ENCODE data around the gene MARVELD2.
A peak's percentile ranks its signal among the peaks of the same experiment; 100 is the strongest.
"Not testable (repeated sequence)": the region's sequence is repeated elsewhere in the genome, so short reads cannot be mapped to it uniquely, and the experiment has no call there.

The MARVELD2 gene, protein sequence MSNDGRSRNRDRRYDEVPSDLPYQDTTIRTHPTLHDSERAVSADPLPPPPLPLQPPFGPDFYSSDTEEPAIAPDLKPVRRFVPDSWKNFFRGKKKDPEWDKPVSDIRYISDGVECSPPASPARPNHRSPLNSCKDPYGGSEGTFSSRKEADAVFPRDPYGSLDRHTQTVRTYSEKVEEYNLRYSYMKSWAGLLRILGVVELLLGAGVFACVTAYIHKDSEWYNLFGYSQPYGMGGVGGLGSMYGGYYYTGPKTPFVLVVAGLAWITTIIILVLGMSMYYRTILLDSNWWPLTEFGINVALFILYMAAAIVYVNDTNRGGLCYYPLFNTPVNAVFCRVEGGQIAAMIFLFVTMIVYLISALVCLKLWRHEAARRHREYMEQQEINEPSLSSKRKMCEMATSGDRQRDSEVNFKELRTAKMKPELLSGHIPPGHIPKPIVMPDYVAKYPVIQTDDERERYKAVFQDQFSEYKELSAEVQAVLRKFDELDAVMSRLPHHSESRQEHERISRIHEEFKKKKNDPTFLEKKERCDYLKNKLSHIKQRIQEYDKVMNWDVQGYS

DNA sequence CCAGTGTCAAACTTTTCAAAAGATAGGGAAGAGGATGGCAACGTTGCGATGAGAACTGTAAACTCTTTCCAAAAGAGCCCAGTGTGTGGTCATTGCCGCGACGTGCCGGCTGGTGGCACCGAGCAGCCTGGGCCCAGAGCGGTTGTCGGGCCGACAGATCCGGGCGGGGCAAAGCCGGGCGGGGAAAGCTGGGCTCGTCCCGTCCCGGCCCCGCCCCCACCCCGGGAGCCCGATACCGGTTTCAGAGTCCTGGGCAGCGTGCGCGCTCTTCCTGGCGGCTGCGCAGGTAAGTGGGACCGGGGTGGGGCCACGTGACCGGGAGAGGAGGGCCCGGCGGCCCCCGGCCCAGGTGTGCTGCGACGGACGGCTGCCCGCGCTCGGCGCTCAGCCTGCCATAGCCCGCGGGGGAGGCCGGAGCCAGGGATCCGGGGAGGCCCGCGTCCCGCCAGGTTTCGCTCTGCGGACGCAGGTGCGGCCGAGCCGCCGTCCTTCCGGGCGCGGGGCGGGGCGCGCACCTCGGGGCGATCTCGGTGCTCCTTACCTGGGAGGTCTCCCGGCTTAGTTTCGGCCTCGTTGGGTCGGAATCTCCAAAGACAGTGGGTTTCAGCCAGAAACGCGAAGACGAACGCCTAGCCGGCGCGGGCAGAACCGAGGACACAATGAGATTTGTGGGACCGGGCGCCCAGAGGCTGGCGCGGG lies at the start of gene MARVELD2:
MARVELD2 (plus strand) TSS at position 232 of the 699 bp plus-strand sequence. CDS start 4,270 bp downstream, outside the sequence.
- peak in 1 of 2 donors; percentile 18 for DNase-seq (ENCODE audit: low read depth in 2 of 2)

DNA sequence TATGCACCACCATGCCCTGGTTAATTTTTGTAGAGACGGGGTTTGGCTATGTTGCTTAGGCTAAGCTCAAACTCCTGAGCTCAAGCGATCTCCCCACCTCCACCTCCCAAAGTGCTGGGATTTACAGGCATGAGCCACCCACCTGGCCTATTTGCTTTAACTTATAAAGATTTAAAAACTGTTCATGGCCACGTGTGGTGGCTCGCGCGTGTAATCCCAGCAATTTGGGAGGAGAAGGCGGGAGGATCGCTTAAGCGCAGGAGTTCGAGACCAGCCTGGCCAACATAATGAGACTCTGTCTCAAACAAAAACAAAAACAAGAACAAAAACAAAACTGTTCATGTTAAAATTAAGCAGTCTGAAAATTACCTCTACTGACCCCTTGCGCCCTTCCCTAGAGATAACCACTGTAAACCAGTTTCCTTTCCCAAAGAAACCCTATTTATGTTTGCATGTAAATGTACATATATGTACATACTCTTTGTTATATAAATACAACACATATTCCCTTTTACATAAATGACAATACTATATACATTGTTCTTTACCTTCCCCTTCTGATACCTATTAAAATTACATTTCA lies 47.1 kb upstream of the MARVELD2 start:
- no peak for DNase-seq (ENCODE audit: low read depth in 2 of 2)

DNA sequence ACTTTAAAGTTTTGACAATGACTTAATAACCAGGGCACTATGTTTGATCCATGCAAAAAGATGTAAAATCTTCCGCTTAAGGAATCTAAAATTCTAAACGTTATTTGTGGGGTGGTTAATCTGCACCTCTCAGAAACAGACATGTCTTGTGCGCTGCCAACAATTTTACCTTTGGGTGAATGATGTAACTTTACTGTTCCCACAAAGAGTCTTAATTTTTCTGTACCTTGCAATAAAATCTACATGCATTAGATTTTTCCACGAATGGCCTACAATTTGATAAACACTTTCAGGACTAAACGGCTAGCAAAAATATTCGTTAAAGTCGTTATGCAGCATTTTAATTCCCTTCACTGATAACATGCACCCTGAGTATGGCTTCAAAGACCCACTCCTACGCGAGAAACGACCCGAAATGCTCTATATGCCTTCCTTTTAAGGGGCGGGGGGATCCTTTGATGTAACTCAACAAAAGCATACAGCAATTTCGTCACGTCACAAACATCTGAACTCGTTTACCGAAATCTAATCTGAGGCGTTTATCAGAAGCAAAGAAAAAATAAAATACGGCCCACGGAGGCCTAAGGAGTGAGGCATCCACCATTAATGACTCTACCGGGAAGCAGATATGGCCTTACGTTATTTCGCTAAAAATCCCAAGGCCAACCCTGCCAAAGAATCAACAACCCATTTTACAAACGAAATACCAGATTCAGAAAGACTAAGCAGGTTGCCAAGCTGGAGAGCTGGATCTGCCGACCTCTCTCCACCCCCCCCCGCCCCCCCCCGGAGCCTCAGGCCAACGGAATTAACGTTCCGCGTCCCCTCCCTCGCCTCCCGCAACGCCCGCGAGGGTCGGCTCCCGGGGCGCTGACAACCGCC lies 46.2 kb upstream of the MARVELD2 start:
- DNase-seq (ENCODE audit: low read depth in 2 of 2), result no peak

DNA sequence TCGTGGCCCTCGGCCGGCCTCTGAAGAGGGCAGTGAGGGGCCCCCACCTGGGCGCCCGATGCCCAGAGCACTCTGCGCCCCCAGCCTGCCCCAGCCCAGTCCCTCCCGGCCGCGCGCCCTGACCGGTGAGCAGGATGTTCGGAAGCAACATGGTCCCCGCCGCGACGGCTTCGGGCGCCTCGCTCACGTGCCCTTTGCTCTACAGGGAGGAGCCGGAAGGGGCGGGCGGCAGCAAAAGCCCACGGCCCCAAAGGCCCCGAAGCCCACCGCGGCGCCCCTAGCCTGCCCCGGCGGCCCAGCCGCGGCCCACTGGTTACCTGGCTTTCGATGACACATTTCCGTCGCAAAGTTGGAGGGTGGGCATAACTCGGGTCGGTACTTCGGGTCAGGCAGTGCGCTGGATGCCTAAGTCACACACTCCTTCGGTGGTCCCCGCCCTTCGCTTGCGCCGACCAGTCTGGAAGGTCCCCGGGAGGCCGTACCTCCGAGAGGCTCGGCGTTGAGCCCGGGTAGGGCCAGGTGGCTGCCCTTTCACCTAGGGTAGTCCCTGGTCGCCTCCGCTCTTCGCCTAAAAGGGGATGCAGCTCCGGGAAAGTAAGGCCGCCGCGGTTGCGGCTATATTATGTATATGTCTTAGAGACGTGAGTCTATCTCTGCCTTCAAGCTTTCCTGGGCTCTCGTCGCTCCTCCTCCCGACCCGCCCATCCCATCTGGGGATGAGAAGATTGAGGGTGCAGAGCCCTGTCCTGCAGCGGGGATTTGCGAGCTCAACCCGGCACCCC lies 45.4 kb upstream of the MARVELD2 start, which contains the start of the genes AK6, RAD17 and TAF9:
AK6 (minus strand) TSS at position 181 of the 782 bp plus-strand sequence; CDS start at position 151, 30 bp downstream.
RAD17 (plus strand) TSS at position 479 of the 782 bp plus-strand sequence. CDS start 2,391 bp downstream, outside the sequence.
TAF9 (minus strand) TSS at position 181 of the 782 bp plus-strand sequence. CDS start 3,783 bp downstream, outside the sequence.
- peak; percentile 68 to 78 for DNase-seq (ENCODE audit: low read depth in 2 of 2)

DNA sequence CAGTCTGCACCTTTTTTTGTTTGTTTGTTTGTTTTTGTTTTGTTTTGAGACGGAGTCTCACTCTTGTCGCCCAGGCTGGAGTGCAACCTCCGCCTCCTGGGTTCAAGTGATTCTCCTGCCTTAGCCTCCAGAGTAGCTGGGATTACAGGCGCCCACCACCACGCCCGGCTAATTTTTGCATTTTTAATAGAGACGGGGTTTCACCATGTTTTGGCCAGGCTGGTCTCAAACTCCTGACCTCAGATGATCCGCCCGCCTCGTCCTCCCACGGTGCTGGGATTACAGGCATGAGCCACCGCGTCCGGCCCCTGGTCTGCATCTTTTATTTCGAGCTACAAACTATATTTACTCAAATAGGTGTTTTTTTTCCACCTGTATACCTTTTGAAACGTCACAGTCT lies 44.6 kb upstream of the MARVELD2 start:
- not testable (repeated sequence) for DNase-seq (ENCODE audit: low read depth in 2 of 2)

DNA sequence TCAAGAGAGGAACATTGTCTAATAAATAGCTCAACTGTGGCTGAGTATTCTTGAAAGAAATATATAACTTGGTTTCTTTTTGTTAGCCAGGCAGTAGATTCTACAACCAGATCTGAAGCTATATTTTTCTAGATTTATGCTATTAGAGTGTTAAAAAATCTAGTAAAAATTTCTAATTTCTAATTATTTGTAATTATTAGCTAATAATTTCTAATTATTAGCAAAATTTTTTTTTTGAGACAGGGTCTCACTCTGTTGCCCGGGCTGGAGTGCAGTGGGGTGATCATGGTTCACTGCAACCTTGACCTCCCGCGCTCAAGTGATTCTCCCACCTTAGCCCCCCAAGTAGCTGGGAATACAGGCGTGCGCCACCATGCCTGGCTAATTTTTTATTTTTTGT lies 42.5 kb upstream of the MARVELD2 start:
- no peak for DNase-seq (ENCODE audit: low read depth in 2 of 2)

DNA sequence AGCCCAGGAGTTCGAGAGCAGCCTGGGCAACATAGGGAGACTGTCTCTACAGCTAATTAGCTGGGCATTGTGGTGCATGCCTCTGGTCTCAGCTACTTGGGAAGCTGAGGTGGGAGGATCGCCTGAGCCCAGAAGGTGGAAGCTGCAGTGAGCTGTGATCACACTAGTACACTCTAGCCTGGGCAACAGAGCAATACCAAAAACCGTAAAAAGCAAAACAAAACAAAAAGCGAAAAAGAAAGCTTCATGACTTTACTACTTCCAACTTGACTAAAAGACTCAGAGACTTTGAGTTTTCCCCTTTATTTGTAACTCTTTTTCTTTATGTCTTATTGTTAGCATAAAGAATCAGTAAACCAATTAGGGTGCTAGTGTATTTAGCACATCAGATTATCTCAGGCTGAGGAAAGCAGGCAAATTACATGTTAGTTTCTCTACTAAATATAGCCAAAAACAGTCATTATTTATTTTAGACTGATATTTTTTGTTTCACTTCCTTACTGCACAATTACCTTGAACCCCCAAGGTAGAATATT lies 39.9 kb upstream of the MARVELD2 start:
- no peak for DNase-seq (ENCODE audit: low read depth in 2 of 2)

DNA sequence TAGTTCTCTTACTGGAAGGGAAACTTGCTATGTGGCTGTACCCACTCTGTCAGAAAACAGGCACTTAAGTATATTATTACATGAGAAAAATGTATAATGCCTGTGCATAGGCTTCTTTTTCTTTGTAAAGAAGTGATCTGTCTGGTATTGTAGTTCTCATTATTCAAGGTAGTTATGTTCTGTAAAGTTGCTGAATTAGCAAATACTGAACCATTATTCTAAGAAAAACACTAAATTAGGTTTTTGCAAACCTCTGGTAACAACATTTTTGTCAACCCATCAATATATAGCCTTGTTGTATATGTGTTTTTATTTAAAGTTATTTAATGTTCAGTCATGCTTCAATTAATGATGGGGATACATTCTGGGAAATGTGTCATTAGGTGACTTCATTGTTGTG lies 36.5 kb upstream of the MARVELD2 start:
- DNase-seq (ENCODE audit: low read depth in 2 of 2), result no peak

DNA sequence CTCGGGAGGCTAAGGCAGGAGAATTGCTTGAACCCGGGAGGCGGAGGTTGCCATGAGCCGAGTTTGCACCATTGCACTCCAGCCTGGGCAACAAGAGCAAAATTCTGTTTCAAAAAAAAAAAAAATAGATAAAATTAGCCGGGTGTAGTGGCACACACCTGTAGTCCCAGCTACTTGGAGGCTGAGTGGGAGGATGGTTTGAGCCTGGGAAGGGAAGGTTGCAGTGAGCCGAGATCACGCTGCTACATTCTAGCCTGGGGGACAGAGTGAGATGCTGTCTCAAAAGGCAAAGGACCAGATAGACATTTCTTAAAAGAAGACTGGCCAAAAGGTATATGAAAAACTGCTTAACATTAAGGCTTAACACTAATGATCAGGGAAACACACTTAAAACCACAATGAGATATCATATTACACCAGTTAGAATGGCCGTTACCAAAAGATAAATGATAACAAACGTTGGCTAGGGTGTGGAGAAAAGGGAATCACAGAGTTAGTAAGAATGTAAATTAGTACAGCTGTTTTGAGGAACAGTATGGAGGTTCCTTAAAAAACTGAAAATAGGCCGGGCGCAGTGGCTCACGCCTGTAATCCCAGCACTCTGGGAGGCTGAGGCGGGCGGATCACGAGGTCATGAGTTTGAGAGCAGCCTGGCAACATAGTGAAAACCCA lies 10.1 kb upstream of the MARVELD2 start:
- DNase-seq (ENCODE audit: low read depth in 2 of 2), result no peak

DNA sequence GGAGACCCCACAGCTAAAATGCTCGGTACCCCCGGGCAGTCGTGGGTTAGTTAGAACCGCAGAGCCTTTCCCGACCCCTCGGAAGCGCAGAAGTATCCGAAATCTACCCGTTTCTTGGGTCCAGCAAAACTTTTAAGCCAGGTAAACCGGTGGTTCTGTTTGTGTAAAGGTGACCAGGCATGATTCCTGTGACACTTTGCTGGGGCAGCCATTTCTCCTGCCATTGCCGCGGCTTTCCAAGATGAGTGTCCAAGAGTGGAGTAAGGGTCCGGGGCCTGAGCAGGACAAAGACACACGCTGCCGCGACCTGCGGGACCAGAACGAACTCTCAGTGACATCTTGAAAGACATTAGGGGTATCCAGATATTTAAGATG lies 655 bp downstream of the MARVELD2 start:
- no peak for DNase-seq (ENCODE audit: low read depth in 2 of 2)

DNA sequence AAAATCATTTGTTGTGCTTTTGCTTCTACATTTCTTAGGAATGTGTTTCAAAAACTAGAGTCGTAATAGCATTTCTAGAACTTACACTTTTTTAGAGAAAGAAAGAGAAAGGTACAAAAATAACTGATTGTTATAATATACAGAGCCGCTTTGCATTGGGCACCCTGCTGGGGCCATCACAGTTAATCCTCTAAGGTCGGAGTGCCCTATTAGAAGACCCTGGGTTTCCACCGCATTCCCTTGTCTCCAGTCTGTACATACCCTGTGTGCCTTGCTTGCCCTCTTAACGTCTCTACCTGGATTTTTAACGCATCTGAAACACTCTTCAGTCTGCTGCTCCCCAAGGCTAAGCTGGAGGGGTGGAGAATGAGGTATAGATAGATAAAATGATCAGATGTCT lies 1.3 kb downstream of the MARVELD2 start:
- DNase-seq (ENCODE audit: low read depth in 2 of 2), result no peak

DNA sequence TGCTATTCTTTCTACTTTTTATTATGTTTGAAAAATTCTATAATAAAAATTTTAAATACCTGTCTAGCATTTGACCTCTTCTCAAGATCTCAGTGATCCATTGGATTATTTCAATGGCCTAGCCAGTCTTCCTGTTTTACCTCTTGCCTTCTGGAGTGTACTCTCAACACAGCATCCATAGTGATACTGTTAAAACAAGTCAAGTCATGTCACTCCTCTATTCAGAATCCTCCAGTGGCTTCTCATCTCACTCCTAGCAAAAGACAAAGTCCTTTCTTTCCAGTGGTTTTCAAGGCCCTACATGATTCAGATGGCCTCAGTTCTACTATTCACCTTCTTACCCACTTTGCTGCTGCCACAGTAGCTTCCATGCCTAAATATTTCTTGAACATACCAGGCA lies 1.8 kb downstream of the MARVELD2 start:
- DNase-seq (ENCODE audit: low read depth in 2 of 2), result no peak

DNA sequence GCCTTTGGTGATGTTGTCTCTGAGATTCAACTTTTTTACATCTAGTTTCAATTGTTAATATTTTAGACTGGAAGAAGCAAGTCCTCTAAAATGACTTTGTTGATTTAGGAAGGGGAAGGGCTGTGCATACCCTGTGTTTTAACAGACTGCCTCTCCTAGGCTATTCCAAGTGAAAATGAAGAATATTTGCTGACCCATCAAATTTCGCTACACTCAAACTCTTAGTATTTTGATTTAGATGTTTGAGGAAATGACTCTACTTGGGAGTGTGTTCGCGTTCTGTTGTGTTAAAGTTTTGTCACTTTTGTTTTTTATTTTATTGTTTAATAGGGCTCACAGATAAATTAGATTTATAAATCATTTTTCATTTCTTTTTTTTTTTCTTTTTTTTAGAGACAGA lies 3.6 kb downstream of the MARVELD2 start:
- no peak for DNase-seq (ENCODE audit: low read depth in 2 of 2)

DNA sequence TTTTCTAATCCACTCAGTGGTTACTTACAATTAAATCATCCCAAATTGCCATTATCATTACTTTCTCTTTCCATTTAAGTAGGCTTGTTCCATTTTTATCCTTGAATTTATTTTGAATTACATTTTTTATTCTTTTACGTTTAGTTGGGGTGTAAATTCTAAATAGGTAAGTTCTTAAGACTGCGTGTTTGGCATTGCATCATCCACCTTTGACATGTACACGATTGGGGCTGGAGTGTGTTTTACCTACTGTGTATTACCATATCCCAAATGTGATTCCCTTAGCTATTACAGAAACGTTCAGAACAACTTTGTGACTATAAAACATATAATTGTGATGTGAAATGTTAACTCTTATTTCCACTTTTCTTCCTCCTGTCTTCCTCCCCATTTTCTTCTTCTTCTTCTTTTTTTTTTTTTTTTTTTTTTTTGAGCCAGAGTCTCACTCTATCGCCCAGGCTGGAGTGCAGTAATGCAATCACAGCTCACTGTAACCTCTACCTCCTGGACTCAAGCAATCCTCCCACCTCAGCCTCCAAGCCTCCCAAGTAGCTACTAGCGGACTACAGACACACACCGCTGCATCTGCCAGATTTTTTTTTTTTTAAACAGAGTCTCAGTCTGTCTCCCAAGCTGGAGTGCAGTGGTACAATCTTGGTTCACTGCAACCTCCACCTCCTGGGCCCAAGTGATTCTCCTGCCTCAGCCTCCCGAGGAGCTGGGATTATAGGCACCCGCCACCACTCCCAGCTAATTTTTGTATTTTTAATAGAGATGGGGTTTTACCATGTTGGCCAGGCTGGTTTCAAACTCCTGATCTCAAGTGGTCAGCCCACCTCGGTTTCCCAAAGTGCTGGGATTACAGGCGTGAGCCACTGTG lies 16.7 kb downstream of the MARVELD2 start:
- DNase-seq (ENCODE audit: low read depth in 2 of 2), result no peak

DNA sequence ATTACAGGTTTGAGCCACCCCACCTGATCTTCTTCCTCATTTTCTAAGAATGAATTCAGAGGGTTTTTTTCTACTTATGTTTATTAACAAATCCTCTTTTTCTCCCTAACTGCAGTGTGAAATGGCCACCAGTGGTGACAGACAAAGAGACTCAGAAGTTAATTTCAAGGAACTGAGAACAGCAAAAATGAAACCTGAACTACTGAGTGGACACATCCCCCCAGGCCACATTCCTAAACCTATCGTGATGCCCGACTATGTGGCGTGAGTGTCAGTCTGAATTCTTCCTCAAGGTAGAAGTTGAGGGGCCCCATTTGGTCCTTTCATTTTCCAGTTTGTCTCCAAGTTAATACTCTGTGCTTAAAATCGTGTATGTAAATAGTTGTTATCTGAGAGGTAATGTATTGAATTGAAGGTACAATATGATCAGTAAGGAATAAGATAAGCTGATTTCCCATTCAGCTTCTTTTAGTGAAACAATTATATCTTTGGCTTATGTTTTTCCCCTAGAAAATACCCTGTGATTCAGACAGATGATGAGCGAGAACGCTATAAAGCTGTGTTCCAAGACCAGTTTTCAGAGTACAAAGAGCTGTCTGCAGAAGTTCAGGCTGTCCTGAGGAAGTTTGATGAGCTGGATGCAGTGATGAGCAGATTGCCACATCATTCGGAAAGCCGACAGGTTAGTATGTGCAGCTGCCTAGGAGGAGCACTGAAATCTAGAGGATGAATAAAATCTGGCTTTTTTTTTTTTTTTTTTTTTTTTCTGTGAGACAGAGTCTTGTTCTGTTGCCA lies 17.7 kb downstream of the MARVELD2 start:
- no peak for DNase-seq (ENCODE audit: low read depth in 2 of 2)

DNA sequence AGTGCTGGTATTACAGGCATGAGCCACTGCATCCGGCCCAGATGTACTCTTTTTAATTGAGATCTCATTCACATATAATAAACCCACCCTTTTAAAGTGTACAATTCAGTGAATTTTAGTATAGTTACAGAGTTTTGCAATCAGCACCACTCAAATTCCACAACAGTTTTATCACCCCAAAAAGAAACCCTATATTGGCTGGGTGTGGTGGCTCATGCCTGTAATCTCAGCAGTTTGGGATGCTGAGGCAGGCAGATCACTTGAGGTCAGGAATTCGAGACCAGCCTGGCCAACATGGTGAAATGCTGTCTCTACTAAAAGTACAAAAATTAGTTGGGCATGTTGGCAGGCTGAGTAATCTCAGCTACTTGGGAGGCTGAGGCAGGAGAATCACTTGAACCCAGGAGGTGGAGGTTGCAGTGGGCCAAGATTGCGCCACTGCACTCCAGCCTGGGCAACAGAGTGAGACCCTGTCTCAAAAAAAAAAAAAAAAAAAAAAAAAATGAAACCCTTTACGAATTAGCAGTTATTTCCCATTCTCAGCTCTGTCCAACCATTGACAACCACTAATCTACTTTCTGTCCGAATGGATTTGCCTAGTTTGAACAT lies 20.5 kb downstream of the MARVELD2 start:
- DNase-seq (ENCODE audit: low read depth in 2 of 2), result not testable (repeated sequence)

DNA sequence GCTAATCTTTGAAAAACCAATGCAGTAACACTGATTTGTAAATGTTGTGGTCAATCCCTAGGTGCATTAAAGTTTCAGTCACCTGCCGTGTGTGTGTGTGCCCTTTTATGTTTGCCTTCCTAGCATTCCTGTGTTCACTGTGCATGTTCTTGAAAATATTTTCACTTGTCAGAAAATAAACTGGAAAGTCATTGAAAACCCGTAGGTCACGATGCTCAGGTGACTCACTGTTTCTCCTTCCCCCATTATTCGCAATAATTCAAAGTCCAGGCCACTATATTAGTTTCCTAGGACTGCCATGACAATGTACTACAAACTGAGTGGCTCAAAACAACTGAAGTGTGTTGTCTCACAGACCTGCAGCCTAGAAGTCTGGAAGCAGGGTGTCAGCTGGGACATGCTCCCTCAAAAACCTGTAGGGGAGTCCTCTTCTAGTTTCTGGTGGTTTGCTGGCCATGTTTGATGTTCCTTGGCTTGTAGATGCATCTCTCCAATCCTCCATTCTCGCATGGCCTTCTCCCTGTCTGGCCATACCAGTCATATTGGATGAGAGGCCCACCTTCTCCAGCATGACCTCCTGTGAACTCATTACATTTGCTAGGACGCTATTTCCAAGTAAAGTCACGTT lies 29.3 kb downstream of the MARVELD2 start:
- no peak for DNase-seq (ENCODE audit: low read depth in 2 of 2)

All from stimulated activated CD4-positive, alpha-beta T cell treated with anti-CD3 and anti-CD28 coated beads, Interleukin-1b, Interleukin-23, amount 100 ng/mL, for 1 hour (primary cell).